Left lung (tissue), 10 donors: ENCODE measurements around the gene MYO1A. TPM values are rescaled to one million over a fixed set of nuclear protein-coding genes. Genes with fewer than 3 reads are reported as not detected.

ENCODE experiments used
- ATAC-seq: fragments of 200-7000 bp; cut with Tn5 transposase; one replicate; pipeline ENCODE4 v1.9.1; 2020; ENCODE audit warnings: moderate library complexity
- DNase-seq, 4 donors: peaks; one replicate each; pipeline ENCODE4 v3.0.0-alpha.2; 2013 to 2020
- H3K27ac ChIP-seq, 2 donors: fragments of 200-600 bp; sonication (generic) in 1 of 2; one replicate each; pipeline versions ENCODE4 v1.5.0 to v1.8.0; 2020 to 2021
- H3K27me3 ChIP-seq, 2 donors: fragments of 200-600 bp; sonication (generic) in 1 of 2; one replicate each; pipeline versions ENCODE4 v1.5.0 to v1.8.0; 2020 to 2021
- H3K36me3 ChIP-seq, 2 donors: fragments of 200-600 bp; sonication (generic) in 1 of 2; one replicate each; pipeline versions ENCODE4 v1.5.0 to v1.8.0; 2020 to 2021
- H3K4me1 ChIP-seq, 2 donors: fragments of 200-600 bp; one replicate each; pipeline ENCODE4 v1.8.0; 2021
- H3K4me3 ChIP-seq, 2 donors: fragments of 200-600 bp; sonication (generic) in 1 of 2; one replicate each; pipeline versions ENCODE4 v1.5.0 to v1.8.0; 2020 to 2021; ENCODE audit warnings: mild to moderate bottlenecking in 1 of 2
- H3K9me3 ChIP-seq, 2 donors: fragments of 200-600 bp; sonication (generic) in 1 of 2; one replicate each; pipeline versions ENCODE4 v1.5.0 to v1.8.0; 2020 to 2021
- intact Hi-C, 2 donors: fragments of 100-400 bp; cut with DNase I; formaldehyde crosslinking; loops; one replicate each; pipeline versions ENCODE4 v1.11.2 to v1.14.2; 2022
- polyA plus RNA-seq, 6 donors: library from polyadenylated mRNA; unstranded; fragments of 120-200 nt; gene quantifications; one replicate each; pipeline ENCODE4 v1.2.1, GENCODE V29; 2013; ENCODE audit not compliant: insufficient read length in 6 of 6
- total RNA-seq, 2 donors: library from RNA; stranded (reverse); fragmentation: NEBNext Ultra II Directional; extraction: Animal tissue kit (Norgen Biotek cat#: 25700); gene quantifications; one replicate each; pipeline ENCODE4 v1.2.1, GENCODE V29; 2021
- TF ChIP-seq, protein P1 (sequence below), 2 donors: fragments of 200-600 bp; sonication (generic) in 1 of 2; IDR thresholded peaks; one replicate each; pipeline versions ENCODE4 v1.5.0 to v1.8.0; 2021; ENCODE audit warnings: antibody characterized with exemption in 2 of 2
- donor health status: DM: no; HTN: yes; CAD: no.
- donor health status: DM: no; HTN: no; CAD: no.

Gene MYO1A
- total and polyA plus RNA-seq, 8 donors = 0.07 to 0.29 (median 0.19) TPM; not detected in 2

DNA sequence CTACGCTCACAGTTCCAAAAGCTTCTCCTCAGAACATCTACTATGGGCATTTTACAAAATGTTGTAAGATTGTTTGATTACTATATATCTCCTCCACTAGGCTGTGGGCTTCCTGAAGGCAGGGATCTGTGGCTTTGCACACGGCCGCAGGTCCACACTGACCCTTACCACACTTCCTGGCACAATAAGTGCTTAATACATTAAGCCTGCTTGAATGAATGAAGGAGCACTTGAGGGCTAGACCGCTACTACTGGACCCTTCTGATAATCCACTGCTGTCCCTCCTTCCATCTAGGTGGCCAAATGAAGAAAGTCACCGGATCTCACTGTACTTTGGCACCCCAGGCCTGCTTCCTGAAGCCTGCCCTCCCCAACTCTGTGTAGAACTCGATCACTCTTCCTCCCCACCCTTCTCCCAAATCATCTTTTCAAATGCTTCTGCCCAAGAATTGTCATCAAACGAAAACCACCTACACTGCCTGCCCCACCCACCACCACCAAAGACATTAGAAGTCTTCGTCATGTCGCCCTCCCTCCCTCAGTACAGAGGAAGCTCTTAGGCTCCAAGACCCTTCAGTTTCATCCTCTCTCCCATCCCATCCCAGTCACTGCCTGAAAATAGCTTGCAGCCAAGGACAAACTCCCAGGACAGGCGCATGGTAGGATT lies 43.0 kb downstream of the MYO1A start:
- H3K27me3 ChIP-seq = no peaks in the 10 kb centered on the region
- intact Hi-C loops = no loop called here
- peaks cover 0 to 28% of the 10 kb centered on the region in 2 donors for H3K36me3 ChIP-seq
- H3K9me3 ChIP-seq = no peaks in the 10 kb centered on the region
- H3K4me1 ChIP-seq = peaks cover 12 to 26% of the 10 kb centered on the region in 2 donors
- peak overlapping the region in 1 of 2 donors; percentile 78 for H3K4me3 ChIP-seq
- TF ChIP-seq, protein P1, sequence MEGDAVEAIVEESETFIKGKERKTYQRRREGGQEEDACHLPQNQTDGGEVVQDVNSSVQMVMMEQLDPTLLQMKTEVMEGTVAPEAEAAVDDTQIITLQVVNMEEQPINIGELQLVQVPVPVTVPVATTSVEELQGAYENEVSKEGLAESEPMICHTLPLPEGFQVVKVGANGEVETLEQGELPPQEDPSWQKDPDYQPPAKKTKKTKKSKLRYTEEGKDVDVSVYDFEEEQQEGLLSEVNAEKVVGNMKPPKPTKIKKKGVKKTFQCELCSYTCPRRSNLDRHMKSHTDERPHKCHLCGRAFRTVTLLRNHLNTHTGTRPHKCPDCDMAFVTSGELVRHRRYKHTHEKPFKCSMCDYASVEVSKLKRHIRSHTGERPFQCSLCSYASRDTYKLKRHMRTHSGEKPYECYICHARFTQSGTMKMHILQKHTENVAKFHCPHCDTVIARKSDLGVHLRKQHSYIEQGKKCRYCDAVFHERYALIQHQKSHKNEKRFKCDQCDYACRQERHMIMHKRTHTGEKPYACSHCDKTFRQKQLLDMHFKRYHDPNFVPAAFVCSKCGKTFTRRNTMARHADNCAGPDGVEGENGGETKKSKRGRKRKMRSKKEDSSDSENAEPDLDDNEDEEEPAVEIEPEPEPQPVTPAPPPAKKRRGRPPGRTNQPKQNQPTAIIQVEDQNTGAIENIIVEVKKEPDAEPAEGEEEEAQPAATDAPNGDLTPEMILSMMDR (IDR thresholded peaks at IDR 0.05) = no peak
- H3K27ac ChIP-seq = peak overlapping the region; percentile 33 to 35
- ATAC-seq (no peak), DNase-seq (no peak)

DNA sequence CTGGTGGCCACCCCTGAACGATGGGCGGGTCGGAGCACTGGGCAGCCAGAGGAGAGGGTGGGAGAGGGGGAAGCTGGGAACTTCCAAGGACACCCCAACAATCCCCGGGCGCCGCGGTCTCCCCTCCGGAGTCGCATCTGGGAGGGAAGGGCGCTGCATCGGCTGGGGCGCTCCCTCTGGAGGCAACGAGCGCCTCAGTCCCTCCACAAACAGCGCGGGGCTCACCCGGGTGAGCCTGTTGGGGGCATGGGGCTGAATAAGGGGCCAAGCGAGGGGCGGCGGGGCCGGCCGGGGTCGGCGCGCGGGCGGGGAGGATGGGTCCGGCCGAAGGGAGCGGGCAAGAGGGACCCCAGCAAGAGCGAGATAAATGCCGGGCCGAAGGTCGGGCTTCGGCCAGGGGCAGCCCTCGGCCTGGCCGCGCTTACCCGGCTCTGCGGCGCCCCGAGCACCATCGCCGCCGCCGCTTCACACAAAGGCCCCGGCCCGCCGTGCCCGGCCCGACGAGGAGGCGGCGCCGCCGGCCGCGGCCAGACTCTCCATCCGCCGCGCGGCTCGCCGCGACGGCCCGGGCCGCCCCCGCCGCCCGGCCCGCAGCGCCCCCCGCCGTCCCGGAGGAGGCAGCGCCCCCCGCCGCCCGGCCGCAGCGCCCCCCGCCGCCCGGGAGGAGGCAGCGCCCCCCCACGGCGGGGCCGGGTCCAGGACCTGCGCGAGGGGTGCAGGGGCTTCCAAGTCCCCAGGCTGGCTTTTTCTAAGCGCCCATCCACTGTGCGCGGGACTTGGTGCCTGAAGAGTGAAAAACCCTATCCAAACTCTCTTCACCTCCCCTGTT lies 43.7 kb downstream of the MYO1A start, which contains the start of gene ZBTB39:
Gene ZBTB39 (minus strand): TSS at position 567 of the 829 bp plus-strand sequence. CDS start 1,629 bp downstream, outside the sequence.
- H3K36me3 ChIP-seq = peaks cover 0 to 32% of the 10 kb centered on the region in 2 donors
- peaks cover 12 to 33% of the 10 kb centered on the region in 2 donors for H3K4me1 ChIP-seq
- no peaks in the 10 kb centered on the region for H3K27me3 ChIP-seq
- TF ChIP-seq, protein P1 (IDR thresholded peaks at IDR 0.05) = peak; percentile 41 to 47
- peak within 1 kb of the TSS; percentile 67 to 75 for H3K27ac ChIP-seq
- DNase-seq (peak; percentile 45 to 87 (median 50)), ATAC-seq (peak; percentile 86)
- H3K9me3 ChIP-seq = no peaks in the 10 kb centered on the region
- H3K4me3 ChIP-seq = peak within 1 kb of the TSS; percentile 78 to 94
- intact Hi-C loops = no loop called here

DNA sequence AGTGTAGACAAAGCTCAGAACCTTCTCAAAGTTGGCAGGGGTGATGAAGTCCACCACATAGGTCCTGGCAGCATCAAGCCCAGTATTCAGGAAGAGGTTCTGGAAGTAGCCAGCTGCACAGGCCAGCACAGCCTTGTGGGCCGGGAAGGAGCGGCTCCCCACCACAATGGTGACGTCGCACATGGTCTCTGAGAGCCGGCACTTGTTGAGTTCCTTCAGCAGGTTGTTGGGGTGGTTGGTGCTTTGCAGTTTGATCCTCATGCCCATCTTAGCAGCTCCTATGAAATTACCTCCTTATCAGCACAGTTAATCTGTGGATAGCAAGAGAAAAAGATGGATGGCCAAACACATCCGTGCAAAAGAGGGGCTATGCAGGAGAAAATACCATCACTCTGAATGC lies 45.3 kb downstream of the MYO1A start:
- no peaks in the 10 kb centered on the region for H3K27me3 ChIP-seq
- intact Hi-C loops = no loop called here
- H3K9me3 ChIP-seq = no peaks in the 10 kb centered on the region
- peaks cover 0 to 39% of the 10 kb centered on the region in 2 donors for H3K36me3 ChIP-seq
- DNase-seq (no peak), ATAC-seq (no peak)
- TF ChIP-seq, protein P1 (IDR thresholded peaks at IDR 0.05) = no peak
- H3K4me3 ChIP-seq = no peak overlapping the region
- no peak overlapping the region for H3K27ac ChIP-seq
- peaks cover 12 to 40% of the 10 kb centered on the region in 2 donors for H3K4me1 ChIP-seq

DNA sequence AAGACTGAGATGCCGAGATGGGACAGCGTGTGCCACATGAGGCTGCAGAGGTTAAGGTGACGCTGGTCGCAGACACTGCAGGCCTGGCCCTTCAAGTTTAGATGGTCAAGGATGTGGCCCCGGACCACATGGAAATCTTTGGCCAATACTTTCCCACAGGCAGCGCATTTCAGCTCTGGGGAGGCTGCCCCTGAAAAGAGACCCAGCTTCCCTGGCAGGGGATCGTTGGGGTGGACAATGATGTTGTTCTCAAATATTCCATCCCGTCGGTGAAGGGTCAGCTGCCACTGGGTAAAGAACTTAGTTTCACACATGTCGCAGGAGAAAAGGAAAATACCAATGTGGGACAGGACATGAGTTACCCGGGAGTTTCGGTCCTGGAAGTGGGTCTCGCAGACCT lies 46.5 kb downstream of the MYO1A start:
- intact Hi-C loops = no loop called here
- Histone ChIP-seq H3K9me3 (no peaks in the 10 kb centered on the region), H3K4me1 (peaks cover 12 to 41% of the 10 kb centered on the region in 2 donors), H3K27ac (no peak overlapping the region), H3K27me3 (no peaks in the 10 kb centered on the region), H3K4me3 (no peak overlapping the region), H3K36me3 (peaks cover 0 to 39% of the 10 kb centered on the region in 2 donors)
- TF ChIP-seq, protein P1 (IDR thresholded peaks at IDR 0.05) = no peak
- no peak for DNase-seq
- ATAC-seq = no peak

DNA sequence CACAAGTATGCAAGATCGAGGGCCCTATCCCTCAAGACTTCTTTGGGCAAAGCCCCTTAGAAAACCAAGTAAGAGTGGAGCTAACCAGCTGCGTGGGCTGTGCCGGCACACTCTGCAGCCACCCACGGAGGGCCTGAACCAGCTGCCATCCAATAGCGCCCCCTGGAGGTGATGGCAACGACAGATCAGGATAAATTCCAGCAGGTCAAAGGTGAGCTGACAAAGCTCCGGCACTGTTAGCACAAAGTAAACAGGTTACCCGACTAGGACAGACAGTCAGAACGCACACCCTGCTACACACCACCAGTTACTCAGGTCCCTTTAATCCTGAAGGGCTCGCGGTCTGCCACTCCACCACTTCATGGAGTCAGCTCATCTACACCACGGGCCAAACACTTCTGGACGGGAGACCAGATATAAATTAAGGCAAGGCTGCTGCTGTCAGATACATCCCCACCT lies 48.5 kb downstream of the MYO1A start:
- H3K4me1 ChIP-seq = peaks cover 8 to 30% of the 10 kb centered on the region in 2 donors
- ATAC-seq (peak; percentile 75), DNase-seq (peak in 2 of 4 donors; percentile 40 to 54)
- no peak overlapping the region for H3K4me3 ChIP-seq
- no peaks in the 10 kb centered on the region for H3K9me3 ChIP-seq
- no peak overlapping the region for H3K27ac ChIP-seq
- peaks cover 0 to 47% of the 10 kb centered on the region in 2 donors for H3K36me3 ChIP-seq
- intact Hi-C loops = no loop called here
- no peaks in the 10 kb centered on the region for H3K27me3 ChIP-seq
- TF ChIP-seq, protein P1 (IDR thresholded peaks at IDR 0.05) = peak; percentile 56 to 69
